Naive thymus-derived CD8-positive, alpha-beta T cell (primary cell): ENCODE results near the gene FMN1. TPM values are rescaled to one million over a fixed set of nuclear protein-coding genes. Genes with fewer than 3 reads are reported as not detected.
"Not testable (repeated sequence)": the region's sequence is repeated elsewhere in the genome, so short reads cannot be mapped to it uniquely, and the experiment has no call there.

Experiments
- ATAC-seq, 2 donors: fragments of 150-1000 bp; cut with Tn5 transposase in 1 of 2; sonication (Bioruptor Pico), chemical (Tn5 transposase) in 1 of 2; 1 replicate in 1 of 2; 2 replicates in 1 of 2; pipeline ENCODE4 v1.10.0; 2021; ENCODE audit warnings: mild to moderate bottlenecking in 2 of 2, moderate library complexity in 2 of 2
- POLR2A ChIA-PET: fragments of 350-600 bp; sonication (Branson Sonifier 250); formaldehyde crosslinking; loops from one replicate; lab custom pipeline; 2021; ENCODE audit warnings: antibody characterized with exemption; lab: Charles Lee
- DNase-seq, 10 donors: peaks; one replicate each; pipeline versions ENCODE4 v3.0.0 to v3.0.0-alpha.2; 2020 to 2022
- H3K27ac Mint-ChIP-seq, 10 donors: one replicate each; pipeline ENCODE4 v1.8.0; 2020 to 2022; ENCODE audit warnings: mild to moderate bottlenecking in 10 of 10, mixed read lengths in 10 of 10, moderate library complexity in 4 of 10, inconsistent platforms in 1 of 10
- H3K27me3 Mint-ChIP-seq, 5 donors: one replicate each; pipeline ENCODE4 v1.8.0; 2021 to 2022; ENCODE audit warnings: mixed read lengths in 5 of 5
- H3K36me3 Mint-ChIP-seq, 3 donors: one replicate each; pipeline ENCODE4 v1.8.0; 2020 to 2022; ENCODE audit warnings: mixed read lengths in 3 of 3, mild to moderate bottlenecking in 2 of 3, inconsistent platforms in 1 of 3
- H3K4me1 Mint-ChIP-seq, 4 donors: one replicate each; pipeline ENCODE4 v1.8.0; 2021 to 2022; ENCODE audit warnings: mixed read lengths in 4 of 4
- H3K4me3 Mint-ChIP-seq, 10 donors: one replicate each; pipeline ENCODE4 v1.8.0; 2020 to 2022; ENCODE audit warnings: mild to moderate bottlenecking in 10 of 10, mixed read lengths in 10 of 10, moderate library complexity in 6 of 10, inconsistent platforms in 1 of 10
- H3K9me3 Mint-ChIP-seq, 9 donors: one replicate each; pipeline ENCODE4 v1.8.0; 2020 to 2022; ENCODE audit warnings: mixed read lengths in 9 of 9, mild to moderate bottlenecking in 3 of 9, inconsistent platforms in 1 of 9, moderate library complexity in 1 of 9
- polyA plus RNA-seq, 3 donors: library from polyadenylated mRNA; unstranded; fragments of 300-500 nt; fragmentation: Illumina TruSeq; gene quantifications; one replicate each; pipeline ENCODE4 v1.2.3, GENCODE V29; 2021
- total RNA-seq, 8 experiments: library from RNA in 2 of 8; stranded (reverse) in 2 of 8; gene quantifications; one replicate each; pipeline ENCODE4 v1.2.3 and lab custom pipeline; 2021 to 2026

Gene FMN1
- total and polyA plus RNA-seq, 5 experiments from 2014 or later = 0.19 to 0.42 (median 0.21) TPM; not detected in 2

- no peak overlapping the region for H3K4me3 Mint-ChIP-seq
Observed at GRCh38 chr15:32953533-32953910, 241.0 kb downstream of the FMN1 start.

GRCh38 chr15:32952901-32953532, 241.5 kb downstream of the FMN1 start:
- Mint-ChIP-seq H3K4me3 (no peak overlapping the region), H3K27me3 (peaks cover 0 to 15% (median 3%) of the 10 kb centered on the region in 5 donors), H3K27ac (no peak overlapping the region), H3K36me3 (peaks cover 0 to 2% (median 0%) of the 10 kb centered on the region in 3 donors), H3K9me3 (peaks cover 0 to 5% (median 0%) of the 10 kb centered on the region in 9 donors), H3K4me1 (no peaks in the 10 kb centered on the region)
- DNase-seq (no peak), ATAC-seq (no peak)
- POLR2A ChIA-PET = no interaction called here

More at GRCh38 chr15:32953533-32953910, 241.0 kb downstream of the FMN1 start:
- H3K27ac Mint-ChIP-seq = no peak overlapping the region
- DNase-seq (no peak), ATAC-seq (no peak)
- POLR2A ChIA-PET = no interaction called here
- peaks cover 0 to 4% (median 0%) of the 10 kb centered on the region in 3 donors for H3K36me3 Mint-ChIP-seq
- no peaks in the 10 kb centered on the region for H3K4me1 Mint-ChIP-seq
- H3K9me3 Mint-ChIP-seq = peaks cover 0 to 5% (median 0%) of the 10 kb centered on the region in 9 donors
- peaks cover 0 to 15% (median 5%) of the 10 kb centered on the region in 5 donors for H3K27me3 Mint-ChIP-seq

- peaks cover 0 to 5% (median 0%) of the 10 kb centered on the region in 9 donors for H3K9me3 Mint-ChIP-seq
- H3K4me3 Mint-ChIP-seq = no peak overlapping the region
- no peaks in the 10 kb centered on the region for H3K4me1 Mint-ChIP-seq
- DNase-seq = no peak
- no peak overlapping the region for H3K27ac Mint-ChIP-seq
- POLR2A ChIA-PET = no interaction called here
- H3K27me3 Mint-ChIP-seq = peaks cover 0 to 15% (median 3%) of the 10 kb centered on the region in 5 donors
- no peak for ATAC-seq
- peaks cover 0 to under 1% (median 0%) of the 10 kb centered on the region in 3 donors for H3K36me3 Mint-ChIP-seq
Observed at GRCh38 chr15:32951736-32952464, 242.6 kb downstream of the FMN1 start.

- POLR2A ChIA-PET, H3K4me1 Mint-ChIP-seq, H3K27ac Mint-ChIP-seq, DNase-seq, H3K9me3 Mint-ChIP-seq, ATAC-seq, H3K27me3 Mint-ChIP-seq, H3K4me3 Mint-ChIP-seq, H3K36me3 Mint-ChIP-seq: not testable (repeated sequence)
Observed at GRCh38 chr15:32950051-32950450, 244.5 kb downstream of the FMN1 start.

- POLR2A ChIA-PET = no interaction called here
- Mint-ChIP-seq H3K4me1 (no peaks in the 10 kb centered on the region), H3K36me3 (no peaks in the 10 kb centered on the region), H3K4me3 (no peak overlapping the region), H3K9me3 (peaks cover 0 to 5% (median 0%) of the 10 kb centered on the region in 9 donors), H3K27ac (no peak overlapping the region), H3K27me3 (peaks cover 0 to 1% (median 0%) of the 10 kb centered on the region in 5 donors)
- ATAC-seq (no peak), DNase-seq (no peak)
Observed at GRCh38 chr15:32946210-32946609, 248.3 kb downstream of the FMN1 start.

GRCh38 chr15:32944431-32944830, 250.1 kb downstream of the FMN1 start:
- Mint-ChIP-seq H3K9me3 (peaks cover 0 to 2% (median 0%) of the 10 kb centered on the region in 9 donors), H3K36me3 (no peaks in the 10 kb centered on the region), H3K27ac (no peak overlapping the region), H3K4me1 (no peaks in the 10 kb centered on the region), H3K27me3 (peaks cover 0 to 3% (median 0%) of the 10 kb centered on the region in 5 donors), H3K4me3 (no peak overlapping the region)
- POLR2A ChIA-PET = no interaction called here
- DNase-seq (no peak), ATAC-seq (no peak)

- DNase-seq (no peak), ATAC-seq (no peak)
- no peak overlapping the region for H3K27ac Mint-ChIP-seq
- no peaks in the 10 kb centered on the region for H3K4me1 Mint-ChIP-seq
- no peak overlapping the region for H3K4me3 Mint-ChIP-seq
- no peaks in the 10 kb centered on the region for H3K9me3 Mint-ChIP-seq
- peaks cover 0 to 2% (median 0%) of the 10 kb centered on the region in 3 donors for H3K36me3 Mint-ChIP-seq
- POLR2A ChIA-PET = no interaction called here
- peaks cover 0 to 4% (median 0%) of the 10 kb centered on the region in 5 donors for H3K27me3 Mint-ChIP-seq
Observed at GRCh38 chr15:32943711-32944110, 250.8 kb downstream of the FMN1 start.

- DNase-seq (no peak), ATAC-seq (no peak)
- H3K27ac Mint-ChIP-seq = no peak overlapping the region
- POLR2A ChIA-PET = no interaction called here
- H3K9me3 Mint-ChIP-seq = no peaks in the 10 kb centered on the region
- no peak overlapping the region for H3K4me3 Mint-ChIP-seq
- H3K27me3 Mint-ChIP-seq = peaks cover 4 to 9% (median 8%) of the 10 kb centered on the region in 5 donors
- peaks cover 0 to 4% (median 0%) of the 10 kb centered on the region in 3 donors for H3K36me3 Mint-ChIP-seq
- H3K4me1 Mint-ChIP-seq = no peaks in the 10 kb centered on the region
Observed at GRCh38 chr15:32942401-32942841, 252.1 kb downstream of the FMN1 start.

- Mint-ChIP-seq H3K4me3 (no peak overlapping the region), H3K9me3 (no peaks in the 10 kb centered on the region), H3K27ac (no peak overlapping the region), H3K36me3 (peaks cover 0 to 4% (median 0%) of the 10 kb centered on the region in 3 donors), H3K4me1 (no peaks in the 10 kb centered on the region), H3K27me3 (peaks cover 5 to 15% (median 9%) of the 10 kb centered on the region in 5 donors)
- POLR2A ChIA-PET = no interaction called here
- ATAC-seq (no peak), DNase-seq (no peak)
Observed at GRCh38 chr15:32941823-32942222, 252.7 kb downstream of the FMN1 start.

GRCh38 chr15:32936976-32937375, 257.5 kb downstream of the FMN1 start:
- H3K4me1 Mint-ChIP-seq = no peaks in the 10 kb centered on the region
- POLR2A ChIA-PET = no interaction called here

GRCh38 chr15:32936283-32936918, 258.1 kb downstream of the FMN1 start:
- Mint-ChIP-seq H3K4me1 (no peaks in the 10 kb centered on the region), H3K27ac (peak overlapping the region in 1 of 10 donors; percentile 35), H3K27me3 (peaks cover 7 to 33% (median 21%) of the 10 kb centered on the region in 5 donors), H3K4me3 (no peak overlapping the region), H3K9me3 (peaks cover 0 to 15% (median 7%) of the 10 kb centered on the region in 9 donors), H3K36me3 (peaks cover 0 to 13% (median 4%) of the 10 kb centered on the region in 3 donors)
- ATAC-seq = no peak
- no peak for DNase-seq
- POLR2A ChIA-PET = no interaction called here

More at GRCh38 chr15:32936976-32937375, 257.5 kb downstream of the FMN1 start:
- Mint-ChIP-seq H3K36me3 (peaks cover 0 to 13% (median 4%) of the 10 kb centered on the region in 3 donors), H3K9me3 (peaks cover 0 to 15% (median 7%) of the 10 kb centered on the region in 9 donors), H3K27me3 (peaks cover 7 to 33% (median 21%) of the 10 kb centered on the region in 5 donors), H3K27ac (no peak overlapping the region), H3K4me3 (no peak overlapping the region)
- ATAC-seq (no peak), DNase-seq (no peak)

- no peak overlapping the region for H3K4me3 Mint-ChIP-seq
- peaks cover 7 to 33% (median 21%) of the 10 kb centered on the region in 5 donors for H3K27me3 Mint-ChIP-seq
- DNase-seq (no peak), ATAC-seq (no peak)
- peak overlapping the region in 1 of 10 donors; percentile 76 for H3K27ac Mint-ChIP-seq
- peaks cover 0 to 15% (median 9%) of the 10 kb centered on the region in 9 donors for H3K9me3 Mint-ChIP-seq
- POLR2A ChIA-PET = no interaction called here
- no peaks in the 10 kb centered on the region for H3K4me1 Mint-ChIP-seq
- H3K36me3 Mint-ChIP-seq = peaks cover 0 to 13% (median 4%) of the 10 kb centered on the region in 3 donors
Observed at GRCh38 chr15:32935139-32935538, 259.4 kb downstream of the FMN1 start.
